CD4-positive, CD25-positive, alpha-beta regulatory T cell (primary cell): Measurements from ENCODE around the gene HS3ST4. TPM values are rescaled to one million over a fixed set of nuclear protein-coding genes. Genes with fewer than 3 reads are reported as not detected.

Source experiments
- ATAC-seq, 2 donors: fragments of 150-1000 bp; cut with Tn5 transposase; one replicate each; pipeline ENCODE4 v1.10.0; 2021; ENCODE audit warnings: low read depth in 2 of 2, moderate number of reproducible peaks in 2 of 2, moderate library complexity in 1 of 2
- DNase-seq, 3 donors: peaks; one replicate each; pipeline versions ENCODE4 v3.0.0 to v3.0.0-alpha.2; 2012 to 2022; ENCODE audit warnings: mixed read lengths in 1 of 3
- H3K27ac ChIP-seq: one replicate; pipeline ENCODE4 v1.7.0; 2013; ENCODE audit warnings: mild to moderate bottlenecking, low read length; ENCODE audit not compliant: insufficient read depth, poor library complexity, severe bottlenecking
- H3K27me3 ChIP-seq: one replicate; pipeline ENCODE4 v1.7.0; 2013; ENCODE audit warnings: low read length; ENCODE audit not compliant: control insufficient read depth, insufficient read depth
- H3K36me3 ChIP-seq: one replicate; pipeline ENCODE4 v1.7.0; 2013; ENCODE audit warnings: mild to moderate bottlenecking, low read length, moderate library complexity; ENCODE audit not compliant: control insufficient read depth, insufficient read depth
- H3K4me1 ChIP-seq: 2 replicates; pipeline ENCODE4 v1.7.0; 2013; ENCODE audit warnings: mild to moderate bottlenecking, low read length; ENCODE audit not compliant: insufficient read depth, control insufficient read depth, poor library complexity, severe bottlenecking
- H3K4me3 ChIP-seq: one replicate; pipeline ENCODE4 v1.7.0; 2013; ENCODE audit warnings: low read depth, mild to moderate bottlenecking, low read length, moderate library complexity
- H3K9me3 ChIP-seq, 2 experiments: 1 replicate in 1 of 2; 2 replicates in 1 of 2; pipeline ENCODE4 v1.7.0; 2013; ENCODE audit warnings: low read length in 2 of 2, mild to moderate bottlenecking in 1 of 2, moderate library complexity in 1 of 2; ENCODE audit not compliant: control insufficient read depth in 2 of 2
- H3K27ac Mint-ChIP-seq, 3 donors: one replicate each; pipeline ENCODE4 v1.8.0; 2020 to 2022; ENCODE audit warnings: mild to moderate bottlenecking in 3 of 3, mixed read lengths in 3 of 3, moderate library complexity in 2 of 3
- H3K27me3 Mint-ChIP-seq: one replicate; pipeline ENCODE4 v1.8.0; 2022; ENCODE audit warnings: mild to moderate bottlenecking, mixed read lengths
- H3K36me3 Mint-ChIP-seq: one replicate; pipeline ENCODE4 v1.8.0; 2020; ENCODE audit warnings: mixed read lengths
- H3K4me1 Mint-ChIP-seq, 4 donors: one replicate each; pipeline ENCODE4 v1.8.0; 2020 to 2022; ENCODE audit warnings: mixed read lengths in 4 of 4, mild to moderate bottlenecking in 1 of 4
- H3K4me3 Mint-ChIP-seq, 4 donors: one replicate each; pipeline ENCODE4 v1.8.0; 2020 to 2022; ENCODE audit warnings: mild to moderate bottlenecking in 4 of 4, mixed read lengths in 4 of 4, moderate library complexity in 3 of 4
- H3K9me3 Mint-ChIP-seq, 7 donors: one replicate each; pipeline ENCODE4 v1.8.0; 2020 to 2022; ENCODE audit warnings: mixed read lengths in 7 of 7, mild to moderate bottlenecking in 3 of 7, moderate library complexity in 2 of 7
- polyA plus RNA-seq, 4 donors: library from polyadenylated mRNA; unstranded; fragments of 300-500 nt; fragmentation: Illumina TruSeq; gene quantifications; one replicate each; pipeline ENCODE4 v1.2.3, GENCODE V29; 2021
- total RNA-seq: library from RNA; stranded (reverse); gene quantifications from one replicate; pipeline ENCODE4 v1.2.3, GENCODE V29; 2022

The HS3ST4 gene
- total and polyA plus RNA-seq, 5 donors from 2014 or later = not detected

DNA sequence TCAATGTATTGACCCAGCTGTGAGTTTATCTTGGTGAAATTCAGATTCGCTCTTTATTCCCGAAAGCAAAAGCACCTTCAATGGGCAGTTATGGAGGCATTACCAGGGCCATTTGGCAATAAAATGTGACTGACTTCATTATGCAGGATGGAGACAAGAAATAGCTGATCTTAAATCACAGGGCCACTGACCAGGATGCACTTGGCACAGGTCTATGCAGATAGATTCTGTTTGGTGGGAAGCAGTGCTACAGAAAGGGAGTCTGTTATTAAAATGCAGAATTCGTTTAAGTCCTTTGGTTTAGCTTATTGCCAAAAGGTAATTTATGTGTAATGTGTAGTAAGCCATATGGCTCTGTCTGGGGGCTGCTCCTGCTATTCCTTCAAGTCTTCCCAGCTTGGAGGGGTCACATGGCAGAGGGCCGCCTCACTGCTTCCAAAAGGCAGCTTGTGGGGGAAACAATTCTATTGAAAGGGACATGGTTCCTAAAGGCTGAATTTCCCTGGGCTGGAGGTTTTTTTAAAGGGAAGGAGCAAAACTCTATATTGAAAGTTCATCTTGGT lies 239.8 kb downstream of the HS3ST4 start:
- no peak overlapping the region for H3K4me3 ChIP-seq
- ATAC-seq (no peak), DNase-seq (no peak)
- no peaks in the 10 kb centered on the region for H3K36me3 Mint-ChIP-seq
- H3K27me3 ChIP-seq = peaks cover under 1% of the 10 kb centered on the region
- H3K9me3 ChIP-seq = no peaks in the 10 kb centered on the region
- H3K4me1 ChIP-seq = no peaks in the 10 kb centered on the region
- no peaks in the 10 kb centered on the region for H3K36me3 ChIP-seq
- H3K27ac Mint-ChIP-seq = no peak overlapping the region
- peaks cover 5% of the 10 kb centered on the region for H3K27me3 Mint-ChIP-seq
- no peak overlapping the region for H3K27ac ChIP-seq
- H3K4me1 Mint-ChIP-seq = no peaks in the 10 kb centered on the region
- no peak overlapping the region for H3K4me3 Mint-ChIP-seq
- peaks cover 0 to 8% (median 0%) of the 10 kb centered on the region in 7 donors for H3K9me3 Mint-ChIP-seq

DNA sequence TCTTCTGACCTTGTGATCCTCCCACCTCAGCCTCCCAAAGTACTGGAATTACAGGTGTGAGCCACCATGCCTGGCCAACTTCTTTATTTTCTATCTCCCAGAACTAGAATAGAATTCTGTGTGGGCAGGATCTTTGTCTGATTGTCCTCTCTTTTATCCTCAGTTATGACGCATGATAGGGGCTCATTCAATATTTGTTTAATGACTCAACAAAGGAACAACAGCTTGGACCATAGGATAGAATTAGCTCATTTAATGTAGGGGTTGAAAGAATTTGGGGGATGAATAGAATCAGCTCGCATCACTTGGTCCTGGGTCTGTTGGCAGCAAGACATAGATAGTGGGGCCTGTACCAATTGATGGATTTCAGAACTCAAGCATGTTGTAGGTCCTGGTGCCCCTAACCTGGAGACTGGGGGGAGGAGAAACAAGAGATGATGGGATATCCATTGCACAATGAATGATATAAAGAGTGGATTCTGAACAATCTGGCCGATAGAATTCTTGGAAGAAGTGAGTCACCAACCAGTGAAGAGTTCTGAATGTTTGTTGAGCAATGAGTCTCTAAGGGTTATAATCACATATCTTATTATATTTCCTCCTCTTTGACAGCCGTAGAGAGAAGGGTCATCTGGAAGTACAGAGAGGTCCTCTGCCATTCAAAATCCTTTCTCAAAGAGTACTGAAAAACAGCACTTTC lies 250.2 kb downstream of the HS3ST4 start:
- H3K4me3 Mint-ChIP-seq = no peak overlapping the region

DNA sequence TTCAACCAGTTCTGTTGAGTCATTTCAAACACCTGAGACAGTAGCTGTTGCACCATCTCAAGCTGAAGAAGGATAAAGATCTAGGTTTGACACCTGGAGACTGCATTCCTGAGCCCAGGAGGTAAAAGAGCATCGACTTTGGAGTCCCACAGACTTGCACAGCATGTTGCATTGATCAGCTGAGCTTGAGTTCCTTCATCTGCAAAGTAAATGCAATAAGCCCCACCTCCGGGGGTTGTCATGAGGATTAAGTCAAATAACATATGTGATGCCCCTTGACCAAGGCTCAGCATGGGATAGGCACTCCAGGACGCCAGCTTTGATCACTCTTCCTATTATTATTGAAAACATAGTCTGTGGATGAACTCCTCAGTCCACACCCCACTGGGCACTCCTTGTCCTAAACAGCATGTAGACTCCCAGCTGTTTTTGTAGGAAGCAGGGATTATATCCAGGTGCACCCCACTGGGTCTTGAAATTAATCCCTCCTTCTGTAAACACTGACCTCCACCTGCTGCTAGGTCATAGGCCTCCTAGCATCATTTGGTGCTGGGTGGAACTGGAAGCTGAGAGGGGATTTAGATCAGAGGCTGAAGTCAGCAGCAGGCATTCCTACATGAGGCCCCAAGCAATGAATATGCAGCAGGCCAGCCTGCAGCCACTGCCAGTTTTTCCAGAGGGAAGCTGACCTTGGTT lies 259.0 kb downstream of the HS3ST4 start:
- H3K27me3 ChIP-seq = peaks cover 12% of the 10 kb centered on the region
- Mint-ChIP-seq H3K27me3 (peaks cover 14% of the 10 kb centered on the region), H3K36me3 (no peaks in the 10 kb centered on the region), H3K4me1 (no peaks in the 10 kb centered on the region), H3K4me3 (no peak overlapping the region), H3K9me3 (peaks cover 0 to 4% (median 0%) of the 10 kb centered on the region in 7 donors), H3K27ac (no peak overlapping the region)
- H3K4me3 ChIP-seq = no peak overlapping the region
- ATAC-seq = no peak
- no peaks in the 10 kb centered on the region for H3K9me3 ChIP-seq
- no peaks in the 10 kb centered on the region for H3K36me3 ChIP-seq
- DNase-seq = no peak
- no peaks in the 10 kb centered on the region for H3K4me1 ChIP-seq
- H3K27ac ChIP-seq = no peak overlapping the region

More for the DNA sequence above, 250.2 kb downstream of the HS3ST4 start:
- Histone ChIP-seq H3K27me3 (peaks cover 2% of the 10 kb centered on the region), H3K9me3 (no peaks in the 10 kb centered on the region), H3K4me3 (no peak overlapping the region), H3K4me1 (no peaks in the 10 kb centered on the region), H3K36me3 (no peaks in the 10 kb centered on the region), H3K27ac (no peak overlapping the region)
- Mint-ChIP-seq H3K4me1 (no peaks in the 10 kb centered on the region), H3K9me3 (peaks cover 0 to 4% (median 2%) of the 10 kb centered on the region in 7 donors), H3K27me3 (no peaks in the 10 kb centered on the region), H3K27ac (no peak overlapping the region), H3K36me3 (no peaks in the 10 kb centered on the region)
- DNase-seq (no peak), ATAC-seq (no peak)

DNA sequence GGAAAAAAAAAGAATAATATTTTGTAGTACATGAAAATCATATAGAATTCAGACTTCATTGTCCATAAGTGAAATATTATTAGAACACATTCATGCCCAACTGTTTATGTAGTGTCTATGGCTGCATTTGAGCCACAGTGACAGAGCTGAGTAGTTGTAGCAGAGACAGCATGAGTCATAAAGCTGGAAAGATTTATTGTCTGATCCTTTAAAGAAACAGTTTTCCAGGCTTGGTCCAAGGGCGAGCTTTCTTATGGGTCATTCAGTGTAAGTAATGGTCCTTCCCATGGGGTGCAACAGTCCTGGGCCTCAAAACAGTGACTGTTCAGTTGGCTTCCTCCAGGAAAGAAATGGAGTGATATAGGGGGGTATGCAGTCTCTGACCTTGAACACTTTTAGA lies 260.2 kb downstream of the HS3ST4 start:
- Mint-ChIP-seq H3K4me3 (no peak overlapping the region), H3K4me1 (no peaks in the 10 kb centered on the region), H3K27me3 (peaks cover 16% of the 10 kb centered on the region), H3K36me3 (no peaks in the 10 kb centered on the region), H3K9me3 (peaks cover 0 to 7% (median 0%) of the 10 kb centered on the region in 7 donors), H3K27ac (no peak overlapping the region)
- Histone ChIP-seq H3K4me3 (no peak overlapping the region), H3K27ac (no peak overlapping the region), H3K36me3 (no peaks in the 10 kb centered on the region), H3K9me3 (no peaks in the 10 kb centered on the region), H3K4me1 (no peaks in the 10 kb centered on the region), H3K27me3 (peaks cover 12% of the 10 kb centered on the region)
- ATAC-seq (no peak), DNase-seq (no peak)

DNA sequence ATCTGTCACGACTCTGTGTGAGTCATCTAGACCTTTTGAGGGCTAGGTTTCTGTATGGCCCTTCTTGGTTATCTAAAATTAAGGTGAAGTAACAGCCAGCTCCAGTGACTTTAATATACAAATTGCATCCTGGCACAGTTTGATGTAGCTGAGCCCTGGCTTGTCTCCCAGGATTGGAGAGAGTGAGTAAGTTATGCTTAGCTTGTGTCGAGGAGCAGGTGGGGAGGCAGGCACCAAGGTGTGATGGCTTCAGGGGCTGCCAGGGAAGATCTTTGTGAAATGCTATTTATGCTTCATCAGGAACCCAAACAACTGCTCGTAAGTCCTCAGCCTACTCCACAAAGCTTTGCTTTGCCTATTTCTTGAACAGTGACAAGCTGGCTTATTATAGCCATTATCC lies 261.2 kb downstream of the HS3ST4 start:
- Mint-ChIP-seq H3K27ac (no peak overlapping the region), H3K4me1 (no peaks in the 10 kb centered on the region), H3K9me3 (peaks cover 0 to 6% (median 0%) of the 10 kb centered on the region in 7 donors), H3K4me3 (no peak overlapping the region), H3K36me3 (no peaks in the 10 kb centered on the region), H3K27me3 (peaks cover 19% of the 10 kb centered on the region)
- DNase-seq = no peak
- no peaks in the 10 kb centered on the region for H3K4me1 ChIP-seq
- H3K4me3 ChIP-seq = no peak overlapping the region
- peaks cover 12% of the 10 kb centered on the region for H3K27me3 ChIP-seq
- no peak for ATAC-seq
- H3K9me3 ChIP-seq = no peaks in the 10 kb centered on the region
- no peaks in the 10 kb centered on the region for H3K36me3 ChIP-seq
- no peak overlapping the region for H3K27ac ChIP-seq

DNA sequence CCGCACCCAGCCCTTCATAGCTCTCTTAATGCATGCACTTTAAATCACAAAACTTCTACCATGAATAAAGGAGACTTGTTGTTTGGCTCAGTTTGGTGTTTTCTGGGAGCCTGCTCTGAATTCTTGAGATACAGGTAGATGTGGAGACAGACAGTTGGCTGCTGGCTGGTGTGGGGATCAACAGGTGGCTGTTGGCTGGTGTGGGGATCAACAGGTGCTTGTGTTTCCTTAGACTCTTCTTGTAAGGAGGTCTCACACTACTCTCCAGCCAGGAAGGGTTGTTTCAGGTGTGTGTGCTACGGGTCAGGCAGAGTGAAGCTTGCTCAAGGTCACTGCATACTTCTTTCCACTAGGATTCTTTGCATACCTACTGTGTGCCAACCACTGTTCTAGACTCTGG lies 265.9 kb downstream of the HS3ST4 start:
- Mint-ChIP-seq H3K27ac (no peak overlapping the region), H3K9me3 (peaks cover 0 to 6% (median 4%) of the 10 kb centered on the region in 7 donors), H3K27me3 (peaks cover 17% of the 10 kb centered on the region), H3K4me3 (no peak overlapping the region), H3K36me3 (no peaks in the 10 kb centered on the region), H3K4me1 (peaks cover 0 to 2% (median 0%) of the 10 kb centered on the region in 4 donors)
- Histone ChIP-seq H3K4me1 (no peaks in the 10 kb centered on the region), H3K27ac (no peak overlapping the region), H3K9me3 (no peaks in the 10 kb centered on the region), H3K27me3 (peaks cover 7% of the 10 kb centered on the region), H3K4me3 (no peak overlapping the region), H3K36me3 (no peaks in the 10 kb centered on the region)
- no peak for ATAC-seq
- no peak for DNase-seq

DNA sequence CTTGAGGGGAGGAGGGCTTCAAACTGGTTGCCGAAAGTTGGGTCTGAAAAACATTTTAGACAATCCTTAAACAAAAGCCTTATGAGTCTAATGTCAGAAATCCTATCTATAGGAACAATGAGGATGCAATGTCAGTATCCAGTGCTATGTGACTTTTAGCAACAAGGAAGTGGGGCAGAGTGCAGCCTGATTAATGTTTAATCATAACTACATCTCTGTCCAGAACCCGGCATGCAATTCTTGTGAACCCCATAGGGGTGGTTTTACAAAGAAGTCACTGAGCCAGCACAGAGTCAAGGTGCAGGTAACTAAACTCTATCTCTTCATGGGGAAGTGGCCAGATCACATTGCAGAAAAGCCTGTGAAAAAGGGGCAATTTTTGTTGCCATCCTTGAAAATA lies 267.5 kb downstream of the HS3ST4 start:
- H3K27me3 ChIP-seq = peaks cover 2% of the 10 kb centered on the region
- DNase-seq (no peak), ATAC-seq (no peak)
- no peaks in the 10 kb centered on the region for H3K9me3 ChIP-seq
- H3K4me1 Mint-ChIP-seq = peaks cover 0 to 7% (median 0%) of the 10 kb centered on the region in 4 donors
- H3K27me3 Mint-ChIP-seq = peaks cover 6% of the 10 kb centered on the region
- no peak overlapping the region for H3K27ac Mint-ChIP-seq
- no peak overlapping the region for H3K4me3 Mint-ChIP-seq
- peaks cover 0 to 5% (median 3%) of the 10 kb centered on the region in 7 donors for H3K9me3 Mint-ChIP-seq
- H3K27ac ChIP-seq = no peak overlapping the region
- H3K4me3 ChIP-seq = no peak overlapping the region
- H3K36me3 ChIP-seq = no peaks in the 10 kb centered on the region
- H3K4me1 ChIP-seq = no peaks in the 10 kb centered on the region
- H3K36me3 Mint-ChIP-seq = no peaks in the 10 kb centered on the region
